CD4-positive, alpha-beta T cell treated with Interleukin-17A for 1 hour (primary cell): ENCODE results near the gene B3GAT1.

Experiments used
- DNase-seq: peaks from one replicate; pipeline ENCODE4 v3.0.0-alpha.2; 2020

B3GAT1 gene

GRCh38 chr11:134389464-134390180 lies 22.4 kb downstream of the B3GAT1 start:
- DNase-seq, result no peak

DNA sequence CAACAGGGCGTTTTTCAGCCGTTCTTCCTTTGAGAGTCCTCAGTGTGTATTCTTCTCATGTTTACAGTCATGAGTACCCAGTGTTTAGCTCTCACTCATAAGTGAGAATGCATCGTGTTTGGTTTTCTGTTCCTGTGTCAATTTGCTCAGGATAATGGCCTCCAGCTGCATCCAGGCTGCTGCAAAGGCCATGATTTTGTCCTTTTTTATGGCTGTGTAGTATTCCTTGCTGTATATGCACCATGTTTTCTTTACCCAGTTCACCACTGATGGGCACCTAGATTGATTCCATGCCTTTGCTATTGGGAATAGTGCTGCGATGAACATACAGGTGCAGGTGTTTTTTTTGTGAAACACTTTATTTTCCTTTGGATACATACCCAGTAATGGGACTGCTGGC lies 23.5 kb downstream of the B3GAT1 start:
- DNase-seq, result no peak

- DNase-seq, result no peak
Measured at GRCh38 chr11:134387501-134387900, 24.5 kb downstream of the B3GAT1 start.

GRCh38 chr11:134386945-134387344 lies 25.1 kb downstream of the B3GAT1 start:
- DNase-seq, result peak; percentile 9

- DNase-seq, result no peak
Measured at GRCh38 chr11:134385774-134386565, 26.1 kb downstream of the B3GAT1 start.

DNA sequence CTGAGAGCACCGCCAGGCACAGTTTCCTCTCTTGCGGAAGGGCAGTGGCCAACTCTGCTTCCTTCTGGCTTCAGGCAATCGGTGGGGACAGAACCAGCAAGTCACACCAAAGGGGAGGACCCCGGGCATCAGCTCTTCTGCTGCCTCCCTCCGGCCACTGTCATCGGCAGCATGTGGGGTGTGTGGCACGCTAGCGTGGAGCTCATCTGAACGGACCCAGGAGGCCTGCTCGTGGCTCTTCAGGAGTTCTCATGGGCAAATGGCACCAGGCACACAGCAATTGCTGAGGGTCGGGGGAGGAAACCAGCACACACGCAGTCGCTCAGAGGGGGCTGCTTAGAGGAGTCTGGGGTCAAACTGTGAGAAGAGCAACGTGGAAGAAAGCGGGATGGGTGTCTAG lies 26.9 kb downstream of the B3GAT1 start:
- no peak for DNase-seq

- DNase-seq, result no peak
Measured at GRCh38 chr11:134384406-134384805, 27.6 kb downstream of the B3GAT1 start.

GRCh38 chr11:134383576-134384221 lies 28.3 kb downstream of the B3GAT1 start:
- no peak for DNase-seq

- no peak for DNase-seq
Measured at GRCh38 chr11:134382830-134383229, 29.2 kb downstream of the B3GAT1 start.

DNA sequence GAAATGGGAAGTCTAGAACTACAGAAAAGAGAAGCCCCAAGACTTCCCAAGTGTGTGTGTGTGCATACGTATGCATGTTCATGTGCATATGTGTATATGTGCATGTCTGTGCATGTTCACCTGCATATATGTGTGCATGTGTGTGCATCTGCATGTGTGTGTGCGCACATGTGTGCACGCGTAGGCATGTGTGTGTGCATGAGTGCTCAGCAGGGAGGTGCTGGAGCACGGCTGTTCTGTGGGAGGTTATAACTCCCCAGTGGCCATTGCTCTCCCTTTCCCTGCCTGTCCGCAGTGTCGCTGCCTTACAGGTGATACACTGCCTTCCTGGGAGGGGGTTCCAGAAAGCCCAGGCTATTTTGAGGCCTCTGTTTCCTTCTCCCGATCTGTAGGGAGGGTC lies 29.8 kb downstream of the B3GAT1 start:
- no peak for DNase-seq

DNA sequence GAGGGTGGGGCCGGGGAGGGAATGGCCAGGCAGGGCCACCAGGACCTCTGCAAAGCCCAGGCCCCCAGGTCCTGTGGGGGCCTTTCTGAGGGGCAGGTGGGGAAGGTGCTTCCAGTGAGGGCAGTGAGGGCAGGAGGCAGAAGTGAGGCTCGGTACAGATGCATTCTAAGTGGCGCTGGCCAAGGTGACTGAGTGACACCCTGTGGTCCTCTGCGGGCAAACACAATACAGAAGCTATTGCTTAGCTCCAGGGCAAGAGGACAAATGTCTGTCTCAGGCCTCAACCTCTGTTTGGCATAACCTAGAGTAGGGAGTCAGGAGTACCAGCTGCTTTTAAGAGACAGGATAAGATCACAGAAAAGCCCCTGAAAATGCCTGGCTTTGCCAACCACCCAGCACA lies 31.3 kb downstream of the B3GAT1 start:
- no peak for DNase-seq

GRCh38 chr11:134380229-134380628 lies 31.8 kb downstream of the B3GAT1 start:
- DNase-seq, result no peak

GRCh38 chr11:134379241-134379640 lies 32.8 kb downstream of the B3GAT1 start:
- DNase-seq, result no peak

GRCh38 chr11:134377876-134378275 lies 34.2 kb downstream of the B3GAT1 start:
- DNase-seq, result no peak

GRCh38 chr11:134376150-134376921 lies 35.7 kb downstream of the B3GAT1 start:
- DNase-seq, result no peak

DNA sequence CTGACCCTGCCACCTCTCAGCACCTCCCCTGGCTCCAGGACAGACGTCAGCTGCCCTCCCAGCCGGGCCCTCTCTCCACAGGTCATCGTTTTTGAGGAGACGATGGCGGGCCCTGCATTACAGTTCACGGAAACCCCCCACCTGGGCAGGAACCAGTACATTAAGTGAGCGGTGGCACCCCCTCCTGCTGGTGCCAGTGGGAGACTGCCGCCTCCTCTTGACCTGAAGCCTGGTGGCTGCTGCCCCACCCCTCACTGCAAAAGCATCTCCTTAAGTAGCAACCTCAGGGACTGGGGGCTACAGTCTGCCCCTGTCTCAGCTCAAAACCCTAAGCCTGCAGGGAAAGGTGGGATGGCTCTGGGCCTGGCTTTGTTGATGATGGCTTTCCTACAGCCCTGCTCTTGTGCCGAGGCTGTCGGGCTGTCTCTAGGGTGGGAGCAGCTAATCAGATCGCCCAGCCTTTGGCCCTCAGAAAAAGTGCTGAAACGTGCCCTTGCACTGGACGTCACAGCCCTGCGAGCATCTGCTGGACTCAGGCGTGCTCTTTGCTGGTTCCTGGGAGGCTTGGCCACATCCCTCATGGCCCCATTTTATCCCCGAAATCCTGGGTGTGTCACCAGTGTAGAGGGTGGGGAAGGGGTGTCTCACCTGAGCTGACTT lies 37.0 kb downstream of the B3GAT1 start:
- DNase-seq, result no peak

DNA sequence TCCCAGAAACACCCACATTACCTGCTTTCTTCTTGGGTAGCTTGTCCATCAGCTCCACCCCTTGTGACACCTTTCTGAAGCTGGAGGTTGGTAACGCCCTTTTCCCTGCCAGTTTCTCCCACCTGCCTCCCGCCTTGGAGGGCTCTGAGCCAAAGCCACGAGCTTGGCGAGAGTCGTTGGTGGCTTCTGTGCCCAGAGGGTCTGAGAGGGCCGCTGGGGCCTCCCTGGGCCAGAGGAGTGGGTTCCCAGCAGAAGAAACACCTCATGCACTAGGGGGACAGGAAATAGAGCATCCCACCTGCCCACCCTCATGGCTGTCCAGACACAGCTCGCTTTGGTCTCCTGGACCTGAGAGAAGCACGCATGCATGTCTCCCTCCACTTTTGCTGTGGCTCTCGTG lies 37.9 kb downstream of the B3GAT1 start:
- no peak for DNase-seq

- DNase-seq, result no peak
Measured at GRCh38 chr11:134373591-134374052, 38.4 kb downstream of the B3GAT1 start.

- no peak for DNase-seq
Measured at GRCh38 chr11:134372961-134373360, 39.1 kb downstream of the B3GAT1 start.

- DNase-seq, result no peak
Measured at GRCh38 chr11:134372536-134372935, 39.5 kb downstream of the B3GAT1 start.

GRCh38 chr11:134371436-134372185 lies 40.4 kb downstream of the B3GAT1 start:
- DNase-seq, result no peak
